Activated effector memory CD4-positive, alpha-beta T cell treated with Interleukin-2 at 50 U/mL for 16 hours (primary cell): ENCODE results near the gene MYRIP.

Experiments
- DNase-seq: peaks from one replicate; pipeline ENCODE4 v3.0.0-alpha.2; 2020

MYRIP gene

DNA sequence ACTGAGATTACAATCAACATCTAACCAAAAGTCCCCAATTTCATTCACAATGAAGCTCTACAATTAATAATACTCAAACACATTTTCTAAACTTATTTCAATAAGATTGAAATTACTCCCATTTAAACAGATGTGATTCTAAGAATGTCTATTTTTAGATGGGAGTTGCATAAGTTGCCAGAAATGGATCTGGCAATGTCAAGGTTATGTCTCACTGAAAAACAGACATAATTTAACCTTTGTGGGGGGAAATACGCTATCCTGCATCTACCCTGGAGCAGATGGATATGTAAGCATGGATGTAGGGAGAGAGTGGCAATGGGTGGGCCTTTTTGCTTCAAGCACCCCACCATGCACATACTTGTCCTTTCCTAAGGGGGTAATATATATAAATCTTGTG, 493.4 kb downstream of the MYRIP start:
- DNase-seq = no peak

DNA sequence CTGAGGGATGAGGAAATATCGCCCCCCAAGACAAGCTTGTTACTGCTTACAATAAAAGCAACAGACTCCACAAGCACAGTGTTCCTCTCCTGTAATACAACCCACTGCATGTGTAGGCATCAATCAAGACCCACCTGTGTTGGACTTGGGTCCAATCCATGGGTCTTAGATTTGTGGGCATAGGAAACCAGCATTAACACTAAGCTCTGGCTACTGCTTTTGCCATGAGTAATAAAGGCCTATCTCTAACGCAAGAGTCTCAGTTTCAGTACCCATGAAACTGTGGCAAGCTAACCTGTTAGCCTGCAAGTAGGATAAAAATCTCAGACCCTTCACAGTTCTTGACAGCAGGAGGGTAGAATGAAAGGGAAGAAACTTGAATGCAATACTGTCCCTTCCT, 494.9 kb downstream of the MYRIP start:
- DNase-seq = no peak

DNA sequence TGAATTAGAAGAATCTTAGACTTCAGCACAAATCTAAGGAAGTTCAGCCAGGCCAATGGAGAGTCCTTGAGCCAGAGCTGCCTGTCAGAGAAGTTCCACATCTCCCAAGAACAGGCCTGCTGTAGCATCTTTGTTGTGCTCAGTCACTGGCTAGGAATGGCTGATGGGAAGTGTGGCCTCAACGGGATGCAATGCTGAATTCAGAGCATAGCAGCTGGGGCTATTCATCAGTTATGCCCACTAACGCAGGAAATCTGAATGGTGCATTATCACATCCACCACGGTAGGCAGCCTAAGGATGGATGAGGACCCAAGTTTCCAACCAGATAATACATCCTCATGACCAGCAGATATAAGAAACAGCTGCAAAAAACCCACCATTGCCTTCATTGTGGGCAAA, 496.9 kb downstream of the MYRIP start:
- DNase-seq = no peak

DNA sequence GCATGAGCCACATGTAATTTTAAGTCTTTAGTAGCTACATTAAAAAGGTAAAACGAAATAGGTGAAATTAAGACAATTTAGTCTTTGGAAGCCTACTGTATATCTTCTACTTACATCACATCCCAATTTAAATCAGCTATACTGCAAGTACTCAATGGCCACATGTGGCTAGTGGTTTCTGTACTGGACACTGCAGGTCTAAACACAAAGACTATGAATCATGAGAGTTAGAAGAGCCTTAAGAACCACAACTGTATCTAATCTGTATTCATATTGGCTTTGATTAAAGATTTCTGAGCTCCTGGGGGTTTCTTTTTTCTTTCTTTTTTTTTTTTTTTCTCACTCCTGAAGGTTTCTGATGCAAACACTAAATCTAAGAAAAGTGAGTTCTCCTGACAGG, 497.8 kb downstream of the MYRIP start:
- no peak for DNase-seq

DNA sequence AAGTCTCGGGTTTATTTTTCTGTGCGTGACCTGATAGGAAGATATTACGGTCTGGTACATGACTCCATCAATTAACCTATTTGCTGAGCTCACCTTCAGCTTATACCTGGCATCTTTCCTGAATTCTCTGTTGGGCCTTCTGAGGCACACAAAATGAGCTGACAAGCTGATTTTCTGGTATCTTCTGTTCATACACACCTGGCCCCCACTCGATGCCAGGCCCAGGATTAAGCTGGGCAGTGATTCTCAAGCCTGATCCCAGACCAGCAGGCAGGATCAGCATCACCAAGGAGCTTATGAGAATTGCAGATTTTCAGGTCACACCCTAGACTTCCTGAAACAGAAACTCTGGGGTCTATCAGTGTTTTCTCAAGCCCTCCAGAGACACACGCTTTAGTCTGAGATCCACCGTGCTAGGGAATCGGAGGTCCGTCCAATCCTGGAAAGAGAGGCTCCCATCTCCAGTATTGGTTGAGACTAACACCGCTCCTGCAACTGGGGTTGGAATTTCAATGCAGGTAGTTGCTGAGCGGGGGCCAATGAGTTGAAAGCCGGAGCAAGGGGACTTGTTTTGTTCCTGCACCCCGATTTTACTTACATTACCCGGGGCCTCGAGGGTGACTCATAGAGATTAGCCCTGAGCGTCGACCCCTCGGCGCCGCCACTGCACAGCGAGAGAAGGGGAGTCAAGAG, 499.5 kb downstream of the MYRIP start:
- no peak for DNase-seq

DNA sequence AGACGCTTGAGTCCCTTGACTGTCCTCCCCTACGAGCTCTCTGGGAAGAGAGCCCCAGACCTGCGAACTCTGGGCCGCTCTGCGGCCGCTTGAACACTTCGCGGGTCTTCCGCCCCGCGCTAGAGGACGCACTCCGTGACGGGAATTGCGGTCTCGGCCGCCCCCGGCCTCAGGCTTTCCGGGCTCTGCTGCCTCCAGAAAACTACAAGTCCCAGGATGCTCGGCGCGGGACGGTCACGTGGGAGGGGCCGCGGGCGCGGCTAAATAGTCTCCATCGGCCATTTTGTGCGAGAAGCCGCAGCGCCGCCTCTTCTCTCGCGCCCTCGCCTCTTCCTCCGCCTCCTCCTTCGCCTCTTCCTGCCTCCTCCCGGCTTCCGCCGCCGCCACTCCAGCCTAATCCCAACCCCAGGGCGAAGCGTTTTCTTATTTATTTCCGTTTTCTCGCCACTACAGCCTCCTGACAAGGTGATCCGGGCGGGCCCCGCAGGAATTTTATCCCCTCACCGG, 500.1 kb downstream of the MYRIP start, which contains the start of gene EIF1B:
EIF1B (plus strand) TSS at position 290 of the 507 bp plus-strand sequence. CDS start 235 bp downstream, outside the sequence.
- peak; percentile 99 for DNase-seq
